A549 (cell line): ENCODE results near the gene LTB. TPM values are rescaled to one million over a fixed set of nuclear protein-coding genes. Genes with fewer than 3 reads are reported as not detected.

Experiments used
- ATAC-seq, 2 experiments: fragments of 200-7000 bp in 1 of 2; fragments of >200 bp in 1 of 2; cut with Nextera tagmentation in 1 of 2; cut with Tn5 transposase in 1 of 2; 3 replicates each; pipeline versions ENCODE4 v1.8.0 to v1.9.1; 2018 to 2020; ENCODE audit warnings: mild to moderate bottlenecking in 1 of 2, moderate library complexity in 1 of 2
- CTCF ChIA-PET: fragments of 300-600 bp; sonication (Branson Sonifier 250); formaldehyde crosslinking; extraction: SDS; loops from one replicate; lab custom pipeline; 2021; ENCODE audit warnings: antibody characterized with exemption, inconsistent platforms; lab: Yijun Ruan, JAX
- POLR2A ChIA-PET: fragments of 350-600 bp; formaldehyde crosslinking; extraction: SDS; loops from one replicate; lab custom pipeline; 2021; ENCODE audit warnings: antibody characterized with exemption, inconsistent platforms; lab: Yijun Ruan, JAX
- DNase-seq, 2 experiments: peaks; one replicate each; pipeline versions ENCODE4 v3.0.0 to v3.0.0-alpha.2; 2011 to 2016; ENCODE audit warnings: low read depth in 1 of 2, low spot score in 1 of 2
- FAIRE-seq: peaks from 2 replicates; lab custom pipeline; 2011; peaks lifted over from hg19 to GRCh38; lab: Jason Lieb, UNC
- H3K27ac ChIP-seq, 2 experiments: fragments of >200 bp; sonication (Bioruptor Twin); formaldehyde crosslinking; 3 replicates each; pipeline ENCODE4 v1.5.1; 2016 to 2017
- H3K4me1 ChIP-seq: fragments of >200 bp; sonication (Bioruptor Twin); formaldehyde crosslinking; 3 replicates; pipeline ENCODE4 v1.6.1; 2016
- H3K4me2 ChIP-seq: fragments of >200 bp; sonication (Bioruptor Twin); formaldehyde crosslinking; 3 replicates; pipeline ENCODE4 v1.6.1; 2016
- H3K4me3 ChIP-seq: fragments of >200 bp; sonication (Bioruptor Twin); formaldehyde crosslinking; 3 replicates; pipeline ENCODE4 v1.5.1; 2016
- H3K9me3 ChIP-seq: fragments of >200 bp; sonication (Bioruptor Twin); formaldehyde crosslinking; 3 replicates; pipeline ENCODE4 v1.6.1; 2016
- CBX8 ChIP-seq: fragments of 200-600 bp; sonication (generic); IDR thresholded peaks from 2 replicates; pipeline ENCODE4 v1.6.1; 2016
- CEBPB ChIP-seq, 2 experiments: fragments of >200 bp in 1 of 2; sonication (Bioruptor Twin) in 1 of 2; formaldehyde crosslinking in 1 of 2; IDR thresholded peaks; 2 replicates each; pipeline ENCODE4 v1.6.1; 2012 to 2016
- CHD2 ChIP-seq: fragments of 150-350 bp; IDR thresholded peaks from 2 replicates; pipeline ENCODE4 v1.6.1; 2014; ENCODE audit warnings: low read length; ENCODE audit not compliant: partially characterized antibody
- EHF ChIP-seq: fragments of 250-450 bp; sonication (Bioruptor Pico); IDR thresholded peaks from 2 replicates; pipeline ENCODE4 v1.5.0; 2020; ENCODE audit warnings: mild to moderate bottlenecking
- EP300 ChIP-seq, 2 experiments: fragments of >200 bp; sonication (Bioruptor Twin); formaldehyde crosslinking; IDR thresholded peaks; 2 replicates in 1 of 2; 3 replicates in 1 of 2; pipeline ENCODE4 v1.6.1; 2016 to 2017
- FOSB ChIP-seq: fragments of 250-450 bp; sonication (Bioruptor Pico); IDR thresholded peaks from 2 replicates; pipeline ENCODE4 v1.5.0; 2020; ENCODE audit warnings: mild to moderate bottlenecking, moderate library complexity
- FOSL2 ChIP-seq, 2 experiments: fragments of 450-650 bp in 1 of 2; fragments of >200 bp in 1 of 2; sonication (Bioruptor Twin) in 1 of 2; formaldehyde crosslinking; IDR thresholded peaks; 2 replicates each; pipeline versions ENCODE4 v1.5.0 to v1.6.1; 2016 to 2020; ENCODE audit warnings: mild to moderate bottlenecking in 1 of 2, moderate library complexity in 1 of 2
- FOXS1 ChIP-seq: fragments of 250-450 bp; sonication (Bioruptor Pico); IDR thresholded peaks from 2 replicates; pipeline ENCODE4 v1.5.0; 2020; ENCODE audit warnings: mild to moderate bottlenecking, moderate library complexity
- HEYL ChIP-seq: fragments of 250-450 bp; sonication (Bioruptor Pico); IDR thresholded peaks from 2 replicates; pipeline ENCODE4 v1.8.0; 2021; ENCODE audit warnings: mild to moderate bottlenecking, moderate library complexity
- HOXA7 ChIP-seq: fragments of 250-450 bp; sonication (Bioruptor Pico); IDR thresholded peaks from 2 replicates; pipeline ENCODE4 v1.5.0; 2020; ENCODE audit warnings: mild to moderate bottlenecking, moderate library complexity
- HOXB13 ChIP-seq: fragments of 250-450 bp; sonication (Bioruptor Pico); IDR thresholded peaks from 2 replicates; pipeline ENCODE4 v1.5.0; 2020; ENCODE audit warnings: low read depth, mild to moderate bottlenecking, moderate library complexity
- HOXB5 ChIP-seq: fragments of 250-450 bp; sonication (Bioruptor Pico); IDR thresholded peaks from 2 replicates; pipeline ENCODE4 v1.5.0; 2020; ENCODE audit warnings: mild to moderate bottlenecking, moderate library complexity
- JUN ChIP-seq, 2 experiments: fragments of >200 bp; sonication (Bioruptor Twin); formaldehyde crosslinking; IDR thresholded peaks; 2 replicates in 1 of 2; 3 replicates in 1 of 2; pipeline ENCODE4 v1.6.1; 2016 to 2017
- JUNB ChIP-seq: fragments of >200 bp; sonication (Bioruptor Twin); formaldehyde crosslinking; IDR thresholded peaks from 2 replicates; pipeline ENCODE4 v1.6.1; 2016
- PHF8 ChIP-seq: fragments of 200-600 bp; sonication (generic); IDR thresholded peaks from 2 replicates; pipeline ENCODE4 v1.6.1; 2016; ENCODE audit warnings: low read depth, mild to moderate bottlenecking, antibody characterized with exemption, moderate library complexity, borderline replicate concordance
- RAD21 ChIP-seq, 2 experiments: fragments of >200 bp in 1 of 2; sonication (Bioruptor Twin) in 1 of 2; formaldehyde crosslinking in 1 of 2; IDR thresholded peaks in 1 of 2; conservative IDR thresholded peaks in 1 of 2; 2 replicates in 1 of 2; 3 replicates in 1 of 2; pipeline ENCODE4 v1.6.1; 2012 to 2018; ENCODE audit warnings: inconsistent platforms in 1 of 2
- RARB ChIP-seq: fragments of 250-450 bp; sonication (Bioruptor Pico); IDR thresholded peaks from 2 replicates; pipeline ENCODE4 v1.8.0; 2021; ENCODE audit warnings: mild to moderate bottlenecking, moderate library complexity
- RNF2 ChIP-seq: fragments of 200-600 bp; sonication (generic); IDR thresholded peaks from 2 replicates; pipeline ENCODE4 v1.6.1; 2016; ENCODE audit warnings: low read depth, mild to moderate bottlenecking, antibody characterized with exemption, moderate library complexity, borderline replicate concordance
- SMC3 ChIP-seq: fragments of >200 bp; sonication (Bioruptor Twin); formaldehyde crosslinking; IDR thresholded peaks from 3 replicates; pipeline ENCODE4 v1.6.1; 2018; ENCODE audit warnings: inconsistent platforms
- ZNF302 ChIP-seq: fragments of 250-450 bp; sonication (Bioruptor Pico); IDR thresholded peaks from 2 replicates; pipeline ENCODE4 v1.9.0; 2021; ENCODE audit warnings: inconsistent platforms, mild to moderate bottlenecking, moderate library complexity
- ZSCAN20 ChIP-seq: fragments of 250-450 bp; sonication (Bioruptor Pico); IDR thresholded peaks from 2 replicates; pipeline ENCODE4 v1.8.0; 2022; ENCODE audit warnings: mild to moderate bottlenecking, moderate library complexity
- WGBS: methylation state at CpG from one replicate; pipeline ENCODE4 v1.1.6; 2017; ENCODE audit errors: missing lambda C conversion rate; 5-methylcytosine and 5-hydroxymethylcytosine counted together
- polyA plus RNA-seq, 4 experiments: library from polyadenylated mRNA; depleted of rRNA in 3 of 4; stranded (reverse); fragments of >200 nt; fragmentation: RNase III in 1 of 4; extraction: RNeasy Plus Mini Kit Qiagen cat#74134 plus additional on column Dnase treatment in 1 of 4; gene quantifications; 2 replicates in 3 of 4; 3 replicates in 1 of 4; pipeline ENCODE4 v1.2.3, GENCODE V29; 2011 to 2017
- TF ChIP-seq, protein P1 (sequence below): fragments of >200 bp; sonication (Bioruptor Twin); formaldehyde crosslinking; IDR thresholded peaks from 2 replicates; pipeline ENCODE4 v1.6.1; 2016
- TF ChIP-seq, protein P2 (sequence below): fragments of 150-350 bp; IDR thresholded peaks from 2 replicates; pipeline ENCODE4 v1.6.1; 2014; ENCODE audit warnings: low read depth, mild to moderate bottlenecking, low read length

The LTB gene
- polyA plus RNA-seq, 2 of the 4 experiments (the other 2 are of a cell fraction) = 0.14 to 0.26 TPM

DNA sequence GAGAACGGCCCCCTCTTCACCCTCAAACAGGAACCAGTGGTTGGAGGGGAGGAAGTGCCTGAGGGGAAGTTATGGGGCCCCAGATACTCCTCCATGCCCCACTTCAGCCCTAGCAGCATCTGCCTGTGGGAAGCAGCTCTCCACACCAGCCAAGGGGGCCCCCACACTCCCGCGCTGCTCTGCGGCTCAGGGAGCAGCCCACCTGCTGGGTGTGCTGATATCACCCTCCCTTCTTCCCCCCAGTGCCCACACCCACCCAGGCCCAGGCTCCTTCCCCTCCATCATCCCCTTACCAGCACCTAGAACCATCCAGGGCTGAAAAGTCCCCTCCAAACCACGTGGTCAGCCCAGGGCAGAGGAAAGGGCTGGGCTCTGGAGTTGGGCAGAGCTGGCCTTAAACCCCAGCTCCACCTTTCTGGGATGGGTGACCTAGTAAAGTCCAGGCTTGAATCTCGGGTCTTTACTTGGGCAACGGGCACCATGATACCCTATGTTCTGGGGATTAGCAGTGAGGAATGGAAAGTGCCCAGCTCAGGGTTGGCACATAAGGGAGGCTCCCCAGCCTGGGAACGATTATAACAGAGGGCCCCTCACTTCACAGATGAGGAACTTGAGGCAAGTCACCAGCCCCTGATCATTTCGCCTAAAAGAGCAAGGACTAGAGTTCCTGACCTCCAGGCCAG is 4.5 kb upstream of the LTB start:
- WGBS = 66% methylated on average over 8 of the region's 9 CpGs
- ATAC-seq (no peak), FAIRE-seq (no peak), DNase-seq (no peak)
- H3K4me1 ChIP-seq = peaks cover 3% of the 10 kb centered on the region; the same call in 1 of the 3 replicates
- TF ChIP-seq EHF (CRISPR knock-in tag) (no peak), FOSL2 (IDR thresholded peaks at IDR 0.05) (no peak), FOSL2 (CRISPR knock-in tag; IDR thresholded peaks at IDR 0.05) (no peak), HOXA7 (CRISPR knock-in tag) (no peak), FOXS1 (CRISPR knock-in tag) (no peak), FOSB (CRISPR knock-in tag) (no peak), PHF8 (no peak), RAD21 (conservative IDR thresholded peaks at IDR 0.05 in 1 of 2, IDR thresholded peaks at IDR 0.05 in 1 of 2) (no peak), HOXB5 (CRISPR knock-in tag) (no peak), JUN (IDR thresholded peaks at IDR 0.05) (no peak), CHD2 (no peak), HOXB13 (no peak), EP300 (IDR thresholded peaks at IDR 0.05) (no peak), ZSCAN20 (CRISPR knock-in tag) (no peak), RNF2 (no peak)
- TF ChIP-seq, protein P1, sequence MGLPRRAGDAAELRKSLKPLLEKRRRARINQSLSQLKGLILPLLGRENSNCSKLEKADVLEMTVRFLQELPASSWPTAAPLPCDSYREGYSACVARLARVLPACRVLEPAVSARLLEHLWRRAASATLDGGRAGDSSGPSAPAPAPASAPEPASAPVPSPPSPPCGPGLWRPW = no peak
- TF ChIP-seq, protein P2, sequence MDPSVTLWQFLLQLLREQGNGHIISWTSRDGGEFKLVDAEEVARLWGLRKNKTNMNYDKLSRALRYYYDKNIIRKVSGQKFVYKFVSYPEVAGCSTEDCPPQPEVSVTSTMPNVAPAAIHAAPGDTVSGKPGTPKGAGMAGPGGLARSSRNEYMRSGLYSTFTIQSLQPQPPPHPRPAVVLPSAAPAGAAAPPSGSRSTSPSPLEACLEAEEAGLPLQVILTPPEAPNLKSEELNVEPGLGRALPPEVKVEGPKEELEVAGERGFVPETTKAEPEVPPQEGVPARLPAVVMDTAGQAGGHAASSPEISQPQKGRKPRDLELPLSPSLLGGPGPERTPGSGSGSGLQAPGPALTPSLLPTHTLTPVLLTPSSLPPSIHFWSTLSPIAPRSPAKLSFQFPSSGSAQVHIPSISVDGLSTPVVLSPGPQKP = no peak
- ChIA-PET CTCF (interaction anchor here (0.5 to 18.3 kb wide), 6 partner anchors 5 to 105 kb away, joined by 3 to 338 read pairs (median 6); partner anchors contain the start of genes ATP6V1G2, LST1, LTB and NCR3), POLR2A (no interaction called here)
- no peak overlapping the region for H3K4me3 ChIP-seq
- no peak overlapping the region for H3K4me2 ChIP-seq
- H3K27ac ChIP-seq = no peak overlapping the region
- H3K9me3 ChIP-seq = no peaks in the 10 kb centered on the region

DNA sequence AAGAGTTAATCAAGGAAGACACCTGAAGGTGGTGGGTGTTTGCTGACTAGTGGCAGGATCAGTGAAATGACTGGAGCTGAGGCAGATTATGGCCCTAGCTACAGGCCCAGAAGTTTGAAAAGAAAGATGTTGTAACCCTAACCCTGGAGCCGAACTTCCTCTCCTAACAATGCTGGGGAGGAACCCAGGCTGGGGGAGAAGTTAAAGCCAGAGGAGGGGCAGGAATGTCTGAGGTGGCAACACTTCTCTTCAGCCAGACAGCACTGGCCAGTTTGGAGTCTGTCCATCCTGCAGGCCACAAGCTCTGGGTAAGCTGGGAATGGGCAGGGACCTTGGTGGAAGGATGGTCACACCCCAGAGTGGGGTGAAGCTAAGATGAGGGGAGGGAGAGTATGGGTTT is 3.8 kb upstream of the LTB start, which contains the start of gene LST1:
Gene LST1 (plus strand): TSS at position 270 of the 400 bp plus-strand sequence. CDS start 1,023 bp downstream, outside the sequence.
- no peak within 1 kb of the TSS for H3K4me3 ChIP-seq
- TF ChIP-seq HEYL = no peak
- TF ChIP-seq RARB (CRISPR knock-in tag) = no peak
- TF ChIP-seq CBX8 = no peak
- no peak for TF ChIP-seq CEBPB (IDR thresholded peaks at IDR 0.05)
- no peak for TF ChIP-seq SMC3
- TF ChIP-seq JUNB = no peak
- no peak for TF ChIP-seq ZNF302 (CRISPR knock-in tag)
- no peak for TF ChIP-seq JUN (IDR thresholded peaks at IDR 0.05)
- H3K27ac ChIP-seq = no peak within 1 kb of the TSS
- ChIA-PET POLR2A (no interaction called here), CTCF (interaction anchor here (0.7 to 18.3 kb wide), 6 partner anchors 8 to 93 kb away, joined by 3 to 338 read pairs (median 6); partner anchors contain the start of genes ATP6V1G2, NCR3 and NFKBIL1)
- DNase-seq = no peak
- H3K4me1 ChIP-seq = peaks cover 6% of the 10 kb centered on the region; the same call in 1 of the 3 replicates
- no peaks in the 10 kb centered on the region for H3K9me3 ChIP-seq
- no peak within 1 kb of the TSS for H3K4me2 ChIP-seq
- 69% methylated on average over 1 of the region's 1 CpG for WGBS
- FAIRE-seq = no peak
- no peak for ATAC-seq
